HG02798 (cell line): ENCODE measurements around the gene RUBCNL.

Source experiments
- ATAC-seq: cut with Tn5 transposase; IDR thresholded peaks from one replicate; pipeline ENCODE4 v1.9.1; 2021; ENCODE audit warnings: mild to moderate bottlenecking; ENCODE audit not compliant: unreplicated experiment, poor library complexity

RUBCNL gene

GRCh38 chr13:46313024-46313423, 74.0 kb downstream of the RUBCNL start:
- no peak for ATAC-seq

GRCh38 chr13:46311217-46311616, 75.8 kb downstream of the RUBCNL start:
- ATAC-seq: no peak

GRCh38 chr13:46310066-46310465, 77.0 kb downstream of the RUBCNL start:
- ATAC-seq: no peak

GRCh38 chr13:46307554-46307953, 79.5 kb downstream of the RUBCNL start:
- no peak for ATAC-seq

GRCh38 chr13:46304546-46304945, 82.5 kb downstream of the RUBCNL start:
- no peak for ATAC-seq

GRCh38 chr13:46303742-46304385, 83.2 kb downstream of the RUBCNL start:
- ATAC-seq: no peak

GRCh38 chr13:46297361-46297811, 89.7 kb downstream of the RUBCNL start:
- no peak for ATAC-seq

- ATAC-seq: no peak
These were observed 90.1 kb downstream of the RUBCNL start for GRCh38 chr13:46296921-46297320.

GRCh38 chr13:46296115-46296822, 90.8 kb downstream of the RUBCNL start:
- peak; percentile 37 for ATAC-seq

GRCh38 chr13:46295491-46296114, 91.4 kb downstream of the RUBCNL start:
- ATAC-seq: peak; percentile 81

GRCh38 chr13:46293436-46293835, 93.6 kb downstream of the RUBCNL start:
- no peak for ATAC-seq
